Measurements from ENCODE around the gene UMODL1.

UMODL1 gene

DNA sequence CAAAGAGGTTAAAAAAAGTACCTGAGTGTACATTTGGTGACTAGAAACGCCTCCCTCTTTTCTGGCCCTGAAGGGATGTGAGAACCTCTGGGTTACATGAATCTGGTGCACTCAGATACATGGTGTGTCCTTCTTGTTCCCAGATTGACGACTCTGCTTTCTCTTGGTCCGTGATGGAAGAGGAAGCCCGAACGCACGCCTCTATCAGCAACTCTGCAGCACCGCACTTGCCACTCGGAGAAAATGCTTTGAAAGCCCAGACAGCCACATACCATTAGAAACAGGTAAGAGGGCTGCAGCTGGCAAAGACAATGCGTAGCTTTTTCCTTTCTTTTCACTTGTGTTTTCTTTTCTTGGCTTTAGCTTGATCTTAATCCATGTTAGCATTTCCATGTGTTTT lies 39.9 kb upstream of the UMODL1 start:
- Histone ChIP-seq H3K36me3 (ENCODE audit: control insufficient read depth in 1 of 2, insufficient read depth in 2 of 2, low read length in 2 of 2) (no peaks in the 10 kb centered on the region), H3K4me1 (ENCODE audit: control insufficient read depth in 1 of 2, insufficient read depth in 2 of 2, low read length in 2 of 2) (no peaks in the 10 kb centered on the region), H3K9me3 (ENCODE audit: control insufficient read depth in 1 of 2, low read length in 2 of 2) (no peaks in the 10 kb centered on the region), H3K27me3 (ENCODE audit: low read depth, low read length) (no peaks in the 10 kb centered on the region), H3K4me3 (ENCODE audit: low read depth in 1 of 2, low read length in 2 of 2) (no peak overlapping the region), H3K27ac (ENCODE audit: low read length) (no peak overlapping the region)

- Histone ChIP-seq H3K4me1 (ENCODE audit: control insufficient read depth in 1 of 2, insufficient read depth in 2 of 2, low read length in 2 of 2) (no peaks in the 10 kb centered on the region), H3K9me3 (ENCODE audit: control insufficient read depth in 1 of 2, low read length in 2 of 2) (no peaks in the 10 kb centered on the region), H3K27me3 (ENCODE audit: low read depth, low read length) (no peaks in the 10 kb centered on the region), H3K4me3 (ENCODE audit: low read depth in 1 of 2, low read length in 2 of 2) (no peak overlapping the region), H3K27ac (ENCODE audit: low read length) (no peak overlapping the region), H3K36me3 (ENCODE audit: control insufficient read depth in 1 of 2, insufficient read depth in 2 of 2, low read length in 2 of 2) (no peaks in the 10 kb centered on the region)
Measured at GRCh38 chr21:42031816-42032215, 39.3 kb upstream of the UMODL1 start.

DNA sequence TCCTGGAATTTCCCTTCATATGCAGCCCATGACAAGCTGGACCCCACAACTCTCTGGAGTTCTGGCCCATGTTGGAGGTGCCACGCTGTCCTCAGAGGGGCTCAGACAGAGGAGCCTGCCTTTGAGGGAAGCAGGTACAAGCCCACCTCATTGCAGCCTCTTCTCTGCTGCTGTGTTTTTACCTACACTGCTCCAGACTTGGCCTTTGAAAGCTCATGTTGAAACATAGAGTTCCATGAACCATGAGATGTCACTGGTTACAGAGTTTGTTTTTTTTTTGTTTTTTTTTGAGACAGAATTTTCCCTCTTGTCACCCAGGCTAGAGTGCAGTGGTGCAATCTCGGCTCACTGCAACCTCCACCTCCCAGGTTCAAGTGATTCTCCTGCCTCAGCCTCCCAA lies 38.9 kb upstream of the UMODL1 start:
- H3K27ac ChIP-seq (ENCODE audit: low read length), result no peak overlapping the region
- no peaks in the 10 kb centered on the region for H3K27me3 ChIP-seq (ENCODE audit: low read depth, low read length)
- H3K36me3 ChIP-seq (ENCODE audit: control insufficient read depth in 1 of 2, insufficient read depth in 2 of 2, low read length in 2 of 2), result no peaks in the 10 kb centered on the region
- no peaks in the 10 kb centered on the region for H3K4me1 ChIP-seq (ENCODE audit: control insufficient read depth in 1 of 2, insufficient read depth in 2 of 2, low read length in 2 of 2)
- no peaks in the 10 kb centered on the region for H3K9me3 ChIP-seq (ENCODE audit: control insufficient read depth in 1 of 2, low read length in 2 of 2)
- H3K4me3 ChIP-seq (ENCODE audit: low read depth in 1 of 2, low read length in 2 of 2), result no peak overlapping the region

DNA sequence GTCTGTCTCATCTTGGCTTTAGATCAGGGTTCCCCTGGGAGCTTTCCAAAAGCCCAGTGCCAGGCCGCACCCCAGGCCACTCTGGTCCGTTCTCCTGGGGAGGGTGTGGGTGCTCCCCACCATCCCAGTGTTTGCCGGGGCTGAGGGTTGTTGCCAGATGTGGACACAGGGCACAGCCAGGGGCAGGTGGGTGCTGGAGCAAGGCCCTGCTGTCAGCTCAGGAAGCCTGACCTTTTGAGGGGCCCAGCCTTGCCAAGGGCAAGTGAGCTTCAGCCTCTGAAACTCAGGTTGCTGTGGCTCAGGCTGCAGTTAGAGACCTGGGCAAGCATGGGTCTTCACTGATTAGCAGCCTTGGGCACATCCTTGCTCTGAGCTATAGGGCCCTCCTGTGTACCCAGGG lies 38.1 kb upstream of the UMODL1 start:
- Histone ChIP-seq H3K4me3 (ENCODE audit: low read depth in 1 of 2, low read length in 2 of 2) (no peak overlapping the region), H3K9me3 (ENCODE audit: control insufficient read depth in 1 of 2, low read length in 2 of 2) (no peaks in the 10 kb centered on the region), H3K36me3 (ENCODE audit: control insufficient read depth in 1 of 2, insufficient read depth in 2 of 2, low read length in 2 of 2) (no peaks in the 10 kb centered on the region), H3K27ac (ENCODE audit: low read length) (no peak overlapping the region), H3K4me1 (ENCODE audit: control insufficient read depth in 1 of 2, insufficient read depth in 2 of 2, low read length in 2 of 2) (no peaks in the 10 kb centered on the region), H3K27me3 (ENCODE audit: low read depth, low read length) (no peaks in the 10 kb centered on the region)

- peaks cover 0 to 14% of the 10 kb centered on the region in 2 donors for H3K4me1 ChIP-seq (ENCODE audit: control insufficient read depth in 1 of 2, insufficient read depth in 2 of 2, low read length in 2 of 2)
- no peaks in the 10 kb centered on the region for H3K36me3 ChIP-seq (ENCODE audit: control insufficient read depth in 1 of 2, insufficient read depth in 2 of 2, low read length in 2 of 2)
- H3K9me3 ChIP-seq (ENCODE audit: control insufficient read depth in 1 of 2, low read length in 2 of 2), result no peaks in the 10 kb centered on the region
- no peak overlapping the region for H3K27ac ChIP-seq (ENCODE audit: low read length)
- H3K27me3 ChIP-seq (ENCODE audit: low read depth, low read length), result no peaks in the 10 kb centered on the region
- H3K4me3 ChIP-seq (ENCODE audit: low read depth in 1 of 2, low read length in 2 of 2), result no peak overlapping the region
Measured at GRCh38 chr21:42036313-42036712, 34.8 kb upstream of the UMODL1 start.

GRCh38 chr21:42037516-42037915 lies 33.6 kb upstream of the UMODL1 start:
- peaks cover 0 to 14% of the 10 kb centered on the region in 2 donors for H3K4me1 ChIP-seq (ENCODE audit: control insufficient read depth in 1 of 2, insufficient read depth in 2 of 2, low read length in 2 of 2)
- no peaks in the 10 kb centered on the region for H3K9me3 ChIP-seq (ENCODE audit: control insufficient read depth in 1 of 2, low read length in 2 of 2)
- H3K4me3 ChIP-seq (ENCODE audit: low read depth in 1 of 2, low read length in 2 of 2), result no peak overlapping the region
- H3K27ac ChIP-seq (ENCODE audit: low read length), result no peak overlapping the region
- H3K36me3 ChIP-seq (ENCODE audit: control insufficient read depth in 1 of 2, insufficient read depth in 2 of 2, low read length in 2 of 2), result no peaks in the 10 kb centered on the region
- H3K27me3 ChIP-seq (ENCODE audit: low read depth, low read length), result no peaks in the 10 kb centered on the region

DNA sequence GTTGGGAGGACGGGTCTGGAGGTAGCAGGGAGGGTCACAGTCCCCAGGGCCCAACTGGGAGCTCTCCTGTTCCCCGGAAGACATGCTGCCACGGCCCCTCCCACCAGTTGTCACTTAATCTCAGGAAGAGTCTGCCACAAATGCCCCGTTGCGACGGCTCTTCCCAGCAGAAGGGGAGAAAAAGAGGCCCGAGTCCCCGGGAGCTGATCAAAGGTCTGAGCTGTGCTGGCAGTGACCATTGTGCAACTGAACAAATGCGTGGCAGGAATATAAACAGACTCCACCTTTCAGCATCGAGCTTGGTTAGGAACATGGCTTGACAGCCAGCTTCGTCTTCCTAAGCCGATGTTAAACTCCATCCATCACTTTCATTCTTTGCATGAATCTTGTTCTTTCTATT lies 33.2 kb upstream of the UMODL1 start:
- H3K4me1 ChIP-seq (ENCODE audit: control insufficient read depth in 1 of 2, insufficient read depth in 2 of 2, low read length in 2 of 2), result peaks cover 0 to 14% of the 10 kb centered on the region in 2 donors
- no peaks in the 10 kb centered on the region for H3K9me3 ChIP-seq (ENCODE audit: control insufficient read depth in 1 of 2, low read length in 2 of 2)
- H3K4me3 ChIP-seq (ENCODE audit: low read depth in 1 of 2, low read length in 2 of 2), result no peak overlapping the region
- H3K27me3 ChIP-seq (ENCODE audit: low read depth, low read length), result no peaks in the 10 kb centered on the region
- no peaks in the 10 kb centered on the region for H3K36me3 ChIP-seq (ENCODE audit: control insufficient read depth in 1 of 2, insufficient read depth in 2 of 2, low read length in 2 of 2)
- no peak overlapping the region for H3K27ac ChIP-seq (ENCODE audit: low read length)

DNA sequence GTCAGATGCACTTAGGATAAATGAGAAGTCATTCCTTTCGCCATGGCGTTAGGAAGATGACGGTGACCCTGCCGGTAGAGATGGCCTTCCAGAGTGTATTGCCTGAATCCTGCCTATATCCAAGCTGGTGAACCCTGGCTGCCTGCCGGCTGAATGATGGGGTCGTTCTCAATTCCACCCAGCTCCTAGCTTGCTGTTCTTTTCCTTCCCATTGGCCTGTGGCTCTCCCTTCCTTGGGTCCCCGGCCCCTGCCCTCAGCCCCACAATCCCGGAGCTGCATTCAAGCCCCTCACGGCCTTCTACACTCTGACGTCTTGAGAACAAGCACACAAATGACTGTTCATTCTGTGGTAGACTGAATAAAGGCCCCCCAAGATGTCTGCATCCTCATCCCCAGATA lies 32.7 kb upstream of the UMODL1 start:
- Histone ChIP-seq H3K9me3 (ENCODE audit: control insufficient read depth in 1 of 2, low read length in 2 of 2) (no peaks in the 10 kb centered on the region), H3K27ac (ENCODE audit: low read length) (no peak overlapping the region), H3K4me3 (ENCODE audit: low read depth in 1 of 2, low read length in 2 of 2) (no peak overlapping the region), H3K27me3 (ENCODE audit: low read depth, low read length) (no peaks in the 10 kb centered on the region), H3K36me3 (ENCODE audit: control insufficient read depth in 1 of 2, insufficient read depth in 2 of 2, low read length in 2 of 2) (no peaks in the 10 kb centered on the region), H3K4me1 (ENCODE audit: control insufficient read depth in 1 of 2, insufficient read depth in 2 of 2, low read length in 2 of 2) (peaks cover 0 to 14% of the 10 kb centered on the region in 2 donors)

- Histone ChIP-seq H3K4me1 (ENCODE audit: control insufficient read depth in 1 of 2, insufficient read depth in 2 of 2, low read length in 2 of 2) (peaks cover 0 to 14% of the 10 kb centered on the region in 2 donors), H3K27ac (ENCODE audit: low read length) (no peak overlapping the region), H3K4me3 (ENCODE audit: low read depth in 1 of 2, low read length in 2 of 2) (no peak overlapping the region), H3K9me3 (ENCODE audit: control insufficient read depth in 1 of 2, low read length in 2 of 2) (no peaks in the 10 kb centered on the region), H3K27me3 (ENCODE audit: low read depth, low read length) (no peaks in the 10 kb centered on the region), H3K36me3 (ENCODE audit: control insufficient read depth in 1 of 2, insufficient read depth in 2 of 2, low read length in 2 of 2) (no peaks in the 10 kb centered on the region)
Measured at GRCh38 chr21:42038826-42039425, 32.2 kb upstream of the UMODL1 start.

DNA sequence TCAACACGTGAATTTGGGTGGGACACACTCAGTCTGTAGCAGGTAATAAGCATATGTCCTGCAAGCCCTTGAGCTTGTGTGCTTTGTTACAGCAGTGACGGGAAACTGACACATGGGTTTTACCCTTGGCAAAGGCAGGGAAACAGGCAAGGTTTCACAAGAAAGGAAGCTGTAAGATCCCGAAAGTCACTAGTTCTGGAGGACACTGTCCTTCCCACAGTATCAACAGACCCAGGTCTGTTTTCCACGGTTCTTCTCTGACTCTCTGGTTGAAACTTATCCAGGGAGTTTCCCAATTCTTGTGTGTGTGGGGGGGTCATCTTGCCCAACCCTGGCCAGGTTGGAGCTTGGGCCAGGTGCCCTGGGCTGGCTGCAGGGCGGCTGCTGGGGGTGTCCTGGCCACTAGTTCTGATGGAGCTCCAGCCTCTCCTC lies 31.6 kb upstream of the UMODL1 start:
- Histone ChIP-seq H3K4me3 (ENCODE audit: low read depth in 1 of 2, low read length in 2 of 2) (no peak overlapping the region), H3K27ac (ENCODE audit: low read length) (no peak overlapping the region), H3K4me1 (ENCODE audit: control insufficient read depth in 1 of 2, insufficient read depth in 2 of 2, low read length in 2 of 2) (peaks cover 0 to 14% of the 10 kb centered on the region in 2 donors), H3K36me3 (ENCODE audit: control insufficient read depth in 1 of 2, insufficient read depth in 2 of 2, low read length in 2 of 2) (no peaks in the 10 kb centered on the region), H3K9me3 (ENCODE audit: control insufficient read depth in 1 of 2, low read length in 2 of 2) (no peaks in the 10 kb centered on the region), H3K27me3 (ENCODE audit: low read depth, low read length) (no peaks in the 10 kb centered on the region)

GRCh38 chr21:42039911-42040351 lies 31.2 kb upstream of the UMODL1 start:
- Histone ChIP-seq H3K4me1 (ENCODE audit: control insufficient read depth in 1 of 2, insufficient read depth in 2 of 2, low read length in 2 of 2) (peaks cover 0 to 14% of the 10 kb centered on the region in 2 donors), H3K27ac (ENCODE audit: low read length) (no peak overlapping the region), H3K36me3 (ENCODE audit: control insufficient read depth in 1 of 2, insufficient read depth in 2 of 2, low read length in 2 of 2) (no peaks in the 10 kb centered on the region), H3K27me3 (ENCODE audit: low read depth, low read length) (no peaks in the 10 kb centered on the region), H3K4me3 (ENCODE audit: low read depth in 1 of 2, low read length in 2 of 2) (no peak overlapping the region), H3K9me3 (ENCODE audit: control insufficient read depth in 1 of 2, low read length in 2 of 2) (no peaks in the 10 kb centered on the region)

All from muscle layer of duodenum (tissue), 2 donors.